OCI-LY7 (cell line): ENCODE data around the gene CCDC3. TPM values are rescaled to one million over a fixed set of nuclear protein-coding genes. Genes with fewer than 3 reads are reported as not detected.

Experiments
- BruUV-seq: library from RNA; stranded (reverse); fragments of 400-500 nt; replicated peaks from 2 replicates; lab custom pipeline; 2021; lab: Mats Ljungman, UMichigan
- CTCF ChIA-PET: fragments of 300-600 bp; sonication (Branson Sonifier 250); formaldehyde crosslinking; loops from one replicate; lab custom pipeline; 2022; ENCODE audit warnings: antibody characterized with exemption; ENCODE audit not compliant: unreplicated experiment; lab: Charles Lee
- POLR2A ChIA-PET: fragments of 300-600 bp; sonication (Branson Sonifier 250); formaldehyde crosslinking; loops from one replicate; lab custom pipeline; 2022; ENCODE audit warnings: antibody characterized with exemption; lab: Charles Lee
- DNase-seq: peaks from one replicate; pipeline ENCODE4 v3.0.0-alpha.2; 2015; ENCODE audit warnings: low spot score
- H2AFZ ChIP-seq: fragments of 200-600 bp; sonication (generic), shearing (Covaris generic); 2 replicates; pipeline ENCODE4 v1.6.1; 2014; ENCODE audit warnings: mild to moderate bottlenecking, antibody characterized with exemption, low read length, moderate library complexity
- H3K27ac ChIP-seq: fragments of 200-600 bp; sonication (generic); 2 replicates; pipeline ENCODE4 v1.5.1; 2014; ENCODE audit warnings: mixed run types, low read depth, mild to moderate bottlenecking, moderate library complexity, low read length, inconsistent platforms; ENCODE audit not compliant: poor library complexity, severe bottlenecking
- H3K36me3 ChIP-seq: fragments of 200-600 bp; sonication (generic); 2 replicates; pipeline ENCODE4 v1.6.1; 2014; ENCODE audit warnings: mild to moderate bottlenecking, antibody characterized with exemption, low read length, moderate library complexity, mixed read lengths; ENCODE audit not compliant: insufficient read depth
- H3K4me1 ChIP-seq: fragments of 200-600 bp; sonication (generic); 2 replicates; pipeline ENCODE4 v1.5.1; 2014; ENCODE audit warnings: mild to moderate bottlenecking, low read length; ENCODE audit not compliant: insufficient read depth, poor library complexity, severe bottlenecking
- H3K4me2 ChIP-seq: fragments of 200-600 bp; sonication (generic); 2 replicates; pipeline ENCODE4 v1.6.1; 2014; ENCODE audit warnings: mild to moderate bottlenecking, low read length
- H3K4me3 ChIP-seq: fragments of 200-600 bp; sonication (generic); 2 replicates; pipeline ENCODE4 v1.5.1; 2014; ENCODE audit warnings: mild to moderate bottlenecking, low read depth, low read length; ENCODE audit not compliant: poor library complexity, severe bottlenecking
- H3K79me2 ChIP-seq: fragments of 200-600 bp; sonication (generic); 2 replicates; pipeline ENCODE4 v1.6.1; 2016; ENCODE audit warnings: low read depth, mild to moderate bottlenecking, low read length, moderate library complexity, mixed read lengths; ENCODE audit not compliant: insufficient read depth
- H3K9me2 ChIP-seq: fragments of 200-600 bp; sonication (generic); 2 replicates; pipeline ENCODE4 v1.6.1; 2016; ENCODE audit warnings: mild to moderate bottlenecking, low read length, mixed read lengths; ENCODE audit not compliant: insufficient read depth
- H3K9me3 ChIP-seq: fragments of 200-600 bp; sonication (generic); 2 replicates; pipeline ENCODE4 v1.6.1; 2014; ENCODE audit warnings: mild to moderate bottlenecking, mixed run types, low read length, mixed read lengths
- H4K20me1 ChIP-seq: fragments of 200-600 bp; sonication (generic); 2 replicates; pipeline ENCODE4 v1.6.1; 2014; ENCODE audit warnings: mild to moderate bottlenecking, antibody characterized with exemption, low read length, moderate library complexity, mixed read lengths; ENCODE audit not compliant: insufficient read depth
- CTCF ChIP-seq: fragments of 200-600 bp; sonication (generic); conservative IDR thresholded peaks from 2 replicates; pipeline ENCODE4 v1.5.1; 2014; ENCODE audit warnings: mild to moderate bottlenecking, antibody characterized with exemption, low read length, moderate library complexity, mixed read lengths
- EZH2phosphoT487 ChIP-seq: fragments of 200-600 bp; sonication (generic); IDR thresholded peaks from 2 replicates; pipeline ENCODE4 v1.6.1; 2018; ENCODE audit warnings: low read depth, borderline replicate concordance, mild to moderate bottlenecking, mixed run types, antibody characterized with exemption, low read length, moderate library complexity, mixed read lengths
- intact Hi-C: fragments of 100-400 bp; cut with micrococcal nuclease; formaldehyde crosslinking; loops from one replicate; pipeline ENCODE4 v1.10.0; 2022; ENCODE audit not compliant: unreplicated experiment
- total RNA-seq, 2 experiments: library from RNA; depleted of rRNA in 1 of 2; stranded (reverse); fragments of >200 nt in 1 of 2; shearing (Covaris generic) in 1 of 2; gene quantifications; 2 replicates each; pipeline ENCODE4 v1.2.3, GENCODE V29; 2014 to 2022

Gene CCDC3
- total RNA-seq, 2 experiments from 2014 or later, result not detected

GRCh38 chr10:13006037-13006436 lies 4.5 kb upstream of the CCDC3 start:
- POLR2A ChIA-PET, result no interaction called here
- Histone ChIP-seq H3K4me1 (no peaks in the 10 kb centered on the region), H3K36me3 (no peaks in the 10 kb centered on the region), H3K4me2 (no peak overlapping the region), H3K9me2 (no peaks in the 10 kb centered on the region), H3K9me3 (no peaks in the 10 kb centered on the region), H3K27ac (no peak overlapping the region), H4K20me1 (no peaks in the 10 kb centered on the region), H3K4me3 (no peak overlapping the region), H2AFZ (no peak overlapping the region), H3K79me2 (no peaks in the 10 kb centered on the region)
- BruUV-seq, result no TSS peak
- TF ChIP-seq EZH2phosphoT487 (no peak), CTCF (no peak)
- intact Hi-C loops, result no loop called here
- CTCF ChIA-PET, result no interaction called here
- no peak for DNase-seq

GRCh38 chr10:13003759-13004158 lies 2.2 kb upstream of the CCDC3 start:
- Histone ChIP-seq H3K9me3 (no peaks in the 10 kb centered on the region), H3K9me2 (no peaks in the 10 kb centered on the region), H3K36me3 (no peaks in the 10 kb centered on the region), H3K79me2 (no peaks in the 10 kb centered on the region), H3K27ac (no peak overlapping the region), H4K20me1 (no peaks in the 10 kb centered on the region), H3K4me1 (no peaks in the 10 kb centered on the region), H2AFZ (no peak overlapping the region), H3K4me2 (no peak overlapping the region), H3K4me3 (no peak overlapping the region)
- DNase-seq, result no peak
- ChIA-PET POLR2A (no interaction called here), CTCF (no interaction called here)
- TF ChIP-seq EZH2phosphoT487, result no peak
- TF ChIP-seq CTCF, result no peak
- no TSS peak for BruUV-seq
- intact Hi-C loops, result no loop called here

- TF ChIP-seq CTCF (no peak), EZH2phosphoT487 (no peak)
- no peak overlapping the region for H3K4me3 ChIP-seq
- H3K9me2 ChIP-seq, result no peaks in the 10 kb centered on the region
- no peak overlapping the region for H2AFZ ChIP-seq
- H3K4me2 ChIP-seq, result no peak overlapping the region
- H3K79me2 ChIP-seq, result no peaks in the 10 kb centered on the region
- no peaks in the 10 kb centered on the region for H3K36me3 ChIP-seq
- H4K20me1 ChIP-seq, result no peaks in the 10 kb centered on the region
- POLR2A ChIA-PET, result no interaction called here
- no peak overlapping the region for H3K27ac ChIP-seq
- intact Hi-C loops, result no loop called here
- DNase-seq, result no peak
- CTCF ChIA-PET, result no interaction called here
- no TSS peak for BruUV-seq
- H3K9me3 ChIP-seq, result no peaks in the 10 kb centered on the region
- H3K4me1 ChIP-seq, result no peaks in the 10 kb centered on the region
Observed at GRCh38 chr10:13003004-13003403, 1.5 kb upstream of the CCDC3 start.
